Measurements from ENCODE around the gene MTERF4.

The MTERF4 gene

DNA sequence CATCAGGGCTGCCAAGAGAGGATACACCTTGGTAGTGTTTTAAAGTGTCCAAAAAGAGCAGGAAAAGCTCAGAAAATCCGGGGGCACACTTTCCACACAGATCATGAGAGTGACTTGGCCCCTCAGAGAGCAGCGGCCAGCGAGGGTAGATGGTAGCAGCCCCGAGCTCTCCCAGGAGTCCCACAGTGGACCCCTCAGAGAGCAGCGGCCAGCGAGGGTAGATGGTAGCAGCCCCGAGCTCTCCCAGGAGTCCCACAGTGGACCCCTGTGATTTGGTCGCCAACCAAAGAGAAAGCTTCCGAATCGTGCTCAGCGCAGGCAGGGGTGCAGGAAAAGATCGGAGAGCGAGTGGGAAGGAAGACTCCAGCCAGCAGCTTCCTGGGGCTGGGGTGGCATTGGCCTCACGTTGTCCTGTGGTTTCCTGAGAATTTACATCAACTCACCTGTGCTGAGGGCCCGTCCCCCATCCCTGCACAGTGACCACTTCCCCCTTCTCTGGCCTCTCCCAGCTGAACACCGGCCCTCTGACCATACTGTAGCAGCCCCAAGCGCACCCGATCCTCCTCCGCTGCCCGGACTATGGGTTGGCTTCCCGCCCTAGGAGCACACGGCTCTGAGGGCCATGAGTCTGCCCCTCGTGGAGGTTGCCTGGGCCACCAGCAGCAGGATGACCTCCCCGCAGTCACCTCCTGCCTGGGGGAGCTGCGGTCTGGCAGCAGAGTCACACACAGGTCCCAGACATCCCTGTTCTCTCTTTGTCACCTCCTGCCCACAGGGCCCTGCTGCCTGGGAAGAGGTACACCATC lies 33.7 kb downstream of the MTERF4 start:
- no peak for DNase-seq

DNA sequence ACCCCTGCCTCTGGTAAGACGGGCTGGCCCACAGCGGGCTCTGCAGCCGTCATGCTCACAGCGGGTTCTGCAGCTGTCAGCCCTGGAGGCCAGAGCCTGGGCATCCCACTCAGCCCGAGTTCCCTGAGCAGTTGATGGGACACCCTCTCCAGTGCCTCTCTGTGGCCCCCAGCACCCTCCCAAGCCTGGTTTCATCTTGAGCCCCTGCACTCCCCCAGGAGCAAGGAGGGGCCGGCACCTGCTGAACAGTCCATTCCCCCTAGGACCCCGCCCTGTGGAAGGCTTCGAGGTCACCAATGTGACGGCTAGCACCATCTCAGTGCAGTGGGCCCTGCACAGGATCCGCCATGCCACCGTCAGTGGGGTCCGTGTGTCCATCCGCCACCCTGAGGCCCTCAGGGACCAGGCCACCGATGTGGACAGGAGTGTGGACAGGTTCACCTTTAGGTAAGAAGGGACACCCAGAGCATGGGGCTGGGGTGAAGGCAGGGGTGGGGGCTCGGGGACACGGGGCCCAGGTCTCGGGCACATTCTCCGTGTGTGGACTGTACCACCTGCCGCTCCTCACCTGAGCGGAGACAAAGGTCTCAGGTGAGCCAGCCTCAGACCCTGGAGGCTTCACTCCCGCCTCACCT lies 34.5 kb downstream of the MTERF4 start:
- no peak for DNase-seq

DNA sequence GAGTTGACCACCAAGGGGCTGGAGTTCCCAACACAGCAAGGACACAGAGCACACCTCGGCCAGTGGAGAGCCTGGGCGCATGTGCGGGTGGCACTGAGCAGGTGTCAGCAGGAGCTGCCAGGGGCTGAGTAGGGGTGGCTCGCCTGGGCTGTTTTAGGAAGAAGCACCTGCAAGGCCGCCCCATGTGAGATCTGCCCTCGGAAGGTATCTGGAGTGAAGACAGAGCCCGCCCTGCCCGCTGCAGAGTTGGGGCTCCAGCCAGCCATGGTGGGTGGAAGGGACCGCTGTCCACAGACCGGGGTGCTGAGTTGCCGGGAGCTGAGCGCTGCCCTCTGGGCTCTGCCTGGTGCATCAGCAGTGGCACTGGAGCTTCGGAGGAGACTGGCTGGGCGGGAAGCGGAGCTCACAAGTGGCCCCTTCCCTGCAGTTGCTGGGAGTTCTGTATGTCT lies 35.2 kb downstream of the MTERF4 start:
- DNase-seq, result no peak

DNA sequence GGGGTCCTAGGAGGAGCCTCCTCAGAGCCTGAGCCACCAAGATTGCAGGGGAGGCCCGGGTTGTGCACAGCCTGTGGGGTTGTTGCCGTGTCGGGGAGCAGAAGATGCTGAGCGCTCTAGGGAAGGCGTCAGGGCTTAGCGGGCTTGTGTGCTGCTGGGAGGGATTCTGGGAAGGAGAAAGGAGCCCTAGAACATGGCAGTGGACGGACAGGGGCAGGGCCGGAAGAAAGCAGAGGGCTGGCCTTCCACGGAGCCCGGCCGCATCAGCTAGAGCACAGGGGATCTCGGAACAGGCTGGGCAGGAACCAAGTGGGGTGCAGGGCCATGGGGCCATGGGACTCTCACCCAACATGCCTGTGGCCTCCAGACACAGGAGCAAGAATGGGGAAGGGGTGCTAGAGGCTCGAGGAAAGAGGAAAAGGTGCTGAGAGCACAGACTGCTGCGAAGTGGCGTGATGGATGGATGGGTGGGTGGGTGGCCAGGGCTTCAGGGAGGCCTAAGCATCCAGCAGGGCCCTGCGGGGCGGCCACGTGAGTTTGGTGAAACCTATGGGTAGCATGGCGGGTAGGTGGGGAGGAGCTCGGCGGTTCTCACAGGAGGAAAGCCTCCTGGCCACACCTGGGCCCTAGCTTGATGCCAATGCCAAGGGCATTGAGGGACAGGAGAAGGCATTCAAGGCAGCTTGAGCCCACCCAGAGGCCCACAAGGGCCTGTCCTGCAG lies 35.8 kb downstream of the MTERF4 start:
- DNase-seq, result no peak

DNA sequence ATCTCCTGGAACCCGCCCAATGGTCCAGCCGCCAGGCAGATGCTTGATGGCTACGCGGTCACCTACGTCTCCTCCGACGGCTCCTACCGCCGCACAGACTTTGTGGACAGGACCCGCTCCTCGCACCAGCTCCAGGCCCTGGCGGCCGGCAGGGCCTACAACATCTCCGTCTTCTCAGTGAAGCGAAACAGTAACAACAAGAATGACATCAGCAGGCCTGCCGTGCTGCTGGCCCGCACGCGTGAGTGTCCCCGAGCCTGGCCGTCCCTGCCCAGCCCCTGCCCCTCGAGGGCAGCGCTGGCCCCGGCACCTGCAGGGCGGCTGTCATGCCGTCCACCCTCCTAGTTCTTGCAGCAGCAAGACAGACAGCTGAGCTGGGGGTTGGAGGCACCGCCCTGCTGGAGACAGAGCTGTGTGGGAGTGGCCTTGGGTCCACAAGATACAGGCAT lies 36.7 kb downstream of the MTERF4 start:
- DNase-seq, result no peak

DNA sequence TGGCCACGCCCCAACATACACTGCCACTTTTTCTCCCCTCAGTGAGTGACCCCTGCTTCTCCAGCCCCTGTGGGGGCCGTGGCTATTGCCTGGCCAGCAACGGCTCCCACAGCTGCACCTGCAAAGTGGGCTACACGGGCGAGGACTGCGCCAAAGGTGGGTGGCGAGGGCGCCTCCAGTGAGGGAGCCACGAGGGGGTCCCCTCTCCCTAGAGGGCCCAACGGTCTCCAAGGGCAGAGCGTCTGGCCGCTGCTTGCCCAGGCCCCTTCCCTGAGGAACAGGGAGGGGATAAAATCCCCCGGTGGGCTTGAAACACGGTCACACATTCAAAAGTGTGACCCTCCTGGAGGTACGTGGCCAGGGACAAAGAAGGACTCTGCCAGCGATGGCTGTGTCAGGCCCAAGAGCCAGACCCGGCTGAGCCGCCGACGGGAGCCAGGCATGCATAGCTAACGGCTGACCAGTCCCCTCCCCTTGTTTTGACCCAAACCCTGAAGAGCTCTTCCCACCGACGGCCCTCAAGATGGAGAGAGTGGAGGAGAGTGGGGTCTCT lies 37.2 kb downstream of the MTERF4 start:
- DNase-seq, result no peak

DNA sequence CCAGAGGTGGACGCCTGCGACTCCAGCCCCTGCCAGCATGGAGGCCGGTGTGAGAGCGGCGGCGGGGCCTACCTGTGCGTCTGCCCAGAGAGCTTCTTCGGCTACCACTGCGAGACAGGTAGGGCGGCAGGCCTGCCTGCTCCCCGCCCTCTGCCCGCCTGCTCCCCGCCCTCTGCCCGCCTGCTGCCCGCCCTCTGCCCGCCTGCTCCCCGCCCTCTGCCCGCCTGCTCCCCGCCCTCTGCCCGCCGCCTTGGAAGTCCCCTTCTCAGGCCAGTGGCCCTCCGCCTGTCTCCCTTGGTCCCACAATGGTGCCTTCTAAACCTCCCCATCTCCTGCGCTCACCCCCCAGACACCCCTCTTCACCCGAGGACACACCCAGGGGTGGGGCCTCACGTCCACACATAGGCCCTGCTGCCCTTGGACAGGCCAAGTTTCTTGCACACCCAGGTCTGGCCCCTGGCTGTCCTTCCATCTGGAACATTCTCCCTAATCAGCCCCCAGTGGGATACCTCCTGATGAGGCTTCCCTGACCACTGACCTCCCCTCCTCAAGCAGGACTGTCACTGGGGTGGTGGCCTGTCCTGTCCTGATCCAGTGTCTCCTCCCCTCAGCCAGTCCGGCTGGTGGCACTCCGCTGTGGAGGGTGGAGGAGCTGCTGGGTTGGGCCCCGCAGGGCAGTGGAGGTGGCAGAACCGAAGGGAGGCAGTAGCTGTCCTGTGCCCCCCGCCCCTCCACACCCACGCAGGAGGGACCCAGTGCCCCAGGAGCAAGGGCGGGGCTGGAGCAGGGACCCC lies 37.9 kb downstream of the MTERF4 start:
- no peak for DNase-seq

DNA sequence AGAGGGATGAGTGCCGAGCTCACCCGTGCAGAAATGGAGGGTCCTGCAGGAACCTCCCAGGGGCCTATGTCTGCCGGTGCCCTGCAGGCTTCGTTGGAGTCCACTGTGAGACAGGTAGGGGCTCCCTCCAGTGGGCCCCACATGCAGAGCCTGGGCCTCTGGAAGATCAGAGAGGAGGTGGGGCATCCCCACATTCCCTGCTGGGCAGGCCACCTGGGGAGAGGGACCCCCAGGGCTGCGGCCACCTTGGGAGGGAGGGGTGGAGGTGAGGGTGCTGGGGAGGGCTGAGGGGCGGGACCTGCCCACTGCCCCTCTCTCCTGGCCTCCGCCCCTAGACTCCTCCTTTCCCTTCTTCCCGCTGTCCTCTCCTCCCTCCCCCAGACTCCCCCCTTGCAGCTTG lies 38.5 kb downstream of the MTERF4 start:
- no peak for DNase-seq

DNA sequence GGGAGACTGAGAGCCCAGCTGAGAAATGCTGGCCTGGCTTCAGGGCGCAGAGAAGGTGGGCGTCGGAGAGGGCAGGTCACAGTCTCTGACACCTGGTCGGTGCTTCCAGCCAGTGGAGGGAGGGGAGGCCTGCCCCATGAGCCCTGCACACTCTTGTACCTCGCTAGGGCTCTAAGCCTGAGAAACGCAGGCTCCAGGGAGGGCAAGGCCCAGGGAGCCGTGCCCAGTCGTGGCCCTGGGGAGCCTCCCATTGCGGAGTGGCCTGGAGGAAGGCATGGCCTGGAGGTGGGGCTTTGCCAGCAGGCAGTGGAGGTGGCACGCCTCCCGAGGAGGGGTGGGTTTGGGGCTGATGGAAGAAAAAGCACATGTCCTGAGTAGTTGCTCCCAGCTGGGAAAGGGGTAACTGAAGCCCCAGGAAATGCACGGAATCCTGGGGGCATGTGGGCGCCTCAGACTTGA lies 39.0 kb downstream of the MTERF4 start:
- DNase-seq, result no peak

DNA sequence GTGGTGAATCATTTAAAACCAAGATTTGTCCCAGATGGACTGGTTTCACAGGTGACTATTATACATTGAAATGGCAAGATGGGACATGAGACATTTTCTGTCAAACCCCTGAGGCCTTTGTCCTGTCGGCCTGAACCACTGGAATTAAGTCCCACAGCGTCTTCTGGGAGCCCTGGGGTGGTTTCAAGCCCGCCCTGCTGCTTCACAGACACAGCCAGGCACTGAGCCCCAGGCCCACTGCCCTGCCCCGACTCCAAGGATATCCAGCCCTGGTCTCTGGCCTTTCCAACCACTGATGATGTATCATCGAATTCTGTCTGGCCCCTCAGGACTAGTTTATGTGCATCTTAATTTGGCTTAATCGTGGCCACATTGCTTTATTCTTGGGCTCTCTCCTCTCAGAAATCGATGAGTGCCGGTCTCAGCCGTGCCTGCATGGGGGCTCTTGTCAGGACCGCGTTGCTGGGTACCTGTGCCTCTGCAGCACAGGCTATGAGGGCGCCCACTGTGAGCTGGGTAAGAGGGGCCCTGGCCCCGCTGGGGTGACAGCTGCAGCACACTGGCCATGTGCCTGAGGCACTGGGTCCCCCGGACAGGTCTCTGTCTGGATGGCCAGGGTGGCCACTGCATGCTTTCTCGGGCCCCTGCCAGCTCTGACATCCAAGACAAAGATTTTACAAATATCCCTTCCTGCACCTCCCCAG lies 39.5 kb downstream of the MTERF4 start:
- no peak for DNase-seq

DNA sequence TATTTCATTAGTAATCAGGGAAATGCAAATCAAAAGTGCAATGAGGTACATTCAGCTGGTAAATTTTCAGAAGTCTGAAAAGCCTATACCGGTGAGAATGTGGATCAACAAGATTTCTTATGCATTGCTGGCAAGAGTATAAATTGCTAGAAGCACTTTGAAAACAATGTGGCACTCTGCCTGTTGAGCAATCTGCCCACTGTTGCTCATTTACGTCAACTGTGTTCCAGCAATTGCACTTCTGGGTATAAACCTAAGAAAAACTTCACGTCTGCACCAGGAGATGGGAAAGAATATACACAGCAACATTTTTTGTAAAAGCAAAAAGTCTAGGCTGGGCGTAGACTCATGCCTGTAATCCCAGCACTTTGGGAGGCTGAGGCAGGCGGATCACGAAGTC lies 40.8 kb downstream of the MTERF4 start:
- no peak for DNase-seq

DNA sequence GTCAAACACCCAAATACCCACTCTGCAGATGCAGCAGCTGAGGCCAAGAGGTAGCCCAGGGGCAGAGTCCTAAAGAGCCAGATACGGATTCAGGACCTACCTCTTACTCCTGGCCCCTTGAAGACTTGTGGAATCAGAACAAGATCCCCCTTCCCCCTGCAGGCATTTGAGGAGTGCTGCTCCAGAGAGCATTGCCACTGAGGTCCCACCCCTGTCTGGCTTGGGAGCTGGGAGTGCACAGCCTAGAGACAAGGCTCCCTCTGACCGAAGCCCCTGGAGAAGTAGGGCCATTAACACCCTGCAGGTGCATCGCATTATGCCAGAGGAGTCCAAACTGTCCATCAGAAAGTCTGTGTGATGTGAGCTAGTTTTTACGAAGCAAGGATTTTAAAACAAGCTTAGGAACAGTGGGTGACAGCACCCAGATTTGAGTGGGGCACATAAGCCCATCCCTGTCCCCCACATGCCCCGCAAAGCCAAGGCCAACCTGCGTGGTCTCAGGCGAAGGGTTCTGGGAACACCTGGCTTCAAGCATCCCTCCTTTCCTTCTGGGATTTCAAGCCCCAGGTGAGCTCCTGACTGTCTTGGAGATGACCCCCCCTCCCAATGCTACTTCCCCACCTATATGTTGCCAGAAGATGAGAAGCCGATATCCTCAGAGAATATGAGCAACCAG lies 48.4 kb downstream of the MTERF4 start:
- DNase-seq, result no peak

DNA sequence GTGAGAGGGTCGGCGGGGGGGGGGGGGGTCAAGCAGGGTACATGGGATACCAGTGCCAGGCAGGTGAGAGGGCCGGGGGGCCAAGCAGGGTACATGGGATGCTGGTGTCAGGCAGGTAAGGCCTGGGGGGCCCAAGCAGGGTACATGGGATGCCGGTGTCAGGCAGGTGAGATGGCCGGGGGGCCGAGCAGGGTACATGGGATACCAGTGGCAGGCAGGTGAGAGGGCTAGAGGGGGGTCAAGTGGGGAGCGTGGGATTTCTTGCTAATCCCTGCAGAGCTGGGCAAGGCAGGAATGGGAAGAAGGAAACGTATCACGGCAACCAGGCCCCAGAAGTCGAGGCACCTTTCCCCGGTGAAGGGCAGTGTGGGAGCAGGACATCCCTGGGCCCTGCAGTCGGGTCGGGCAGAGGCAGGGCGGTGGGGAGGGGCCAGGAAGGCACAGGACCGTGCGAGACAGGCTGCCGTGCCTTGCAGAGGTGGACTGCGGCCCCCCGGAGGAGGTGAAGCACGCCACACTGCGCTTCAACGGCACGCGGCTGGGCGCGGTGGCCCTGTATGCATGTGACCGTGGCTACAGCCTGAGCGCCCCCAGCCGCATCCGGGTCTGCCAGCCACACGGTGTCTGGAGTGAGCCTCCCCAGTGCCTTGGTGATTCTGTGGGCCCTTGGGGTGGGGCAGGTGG lies 49.3 kb downstream of the MTERF4 start:
- no peak for DNase-seq

DNA sequence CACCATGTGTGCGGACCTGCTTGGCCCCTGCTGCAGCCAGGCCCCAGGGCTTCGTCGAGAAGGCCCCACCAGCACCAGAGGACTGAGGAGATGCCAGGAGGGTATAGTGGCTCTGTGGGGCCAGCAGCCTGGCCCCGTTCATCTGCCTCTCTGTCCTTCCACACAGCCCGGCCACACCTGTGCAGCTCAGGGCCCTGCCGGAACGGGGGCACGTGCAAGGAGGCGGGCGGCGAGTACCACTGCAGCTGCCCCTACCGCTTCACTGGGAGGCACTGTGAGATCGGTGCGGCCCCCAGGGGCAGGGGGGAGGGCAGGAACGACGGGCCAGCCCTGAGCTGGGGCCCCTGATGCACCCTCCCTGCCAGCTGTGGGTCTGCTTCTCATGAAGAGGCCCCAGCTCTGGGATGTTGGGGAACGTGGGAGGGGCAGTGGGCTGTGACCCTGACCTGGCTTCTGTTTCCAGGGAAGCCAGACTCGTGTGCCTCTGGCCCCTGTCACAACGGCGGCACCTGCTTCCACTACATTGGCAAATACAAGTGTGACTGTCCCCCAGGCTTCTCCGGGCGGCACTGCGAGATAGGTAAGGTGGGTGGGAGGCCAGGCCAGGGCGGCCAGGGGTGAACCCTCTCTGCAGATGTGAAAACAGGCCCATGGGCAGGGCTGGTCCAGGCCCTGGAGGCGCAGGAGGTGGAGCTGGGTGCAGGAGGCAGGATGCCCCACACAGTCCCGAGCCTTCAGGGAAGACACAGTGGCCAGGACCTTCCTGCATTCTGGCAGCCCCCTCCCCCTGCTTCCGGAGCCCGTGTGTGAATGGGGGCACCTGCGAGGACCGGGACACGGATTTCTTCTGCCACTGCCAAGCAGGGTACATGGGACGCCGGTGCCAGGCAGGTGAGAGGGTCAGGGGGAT lies 50.3 kb downstream of the MTERF4 start:
- no peak for DNase-seq

DNA sequence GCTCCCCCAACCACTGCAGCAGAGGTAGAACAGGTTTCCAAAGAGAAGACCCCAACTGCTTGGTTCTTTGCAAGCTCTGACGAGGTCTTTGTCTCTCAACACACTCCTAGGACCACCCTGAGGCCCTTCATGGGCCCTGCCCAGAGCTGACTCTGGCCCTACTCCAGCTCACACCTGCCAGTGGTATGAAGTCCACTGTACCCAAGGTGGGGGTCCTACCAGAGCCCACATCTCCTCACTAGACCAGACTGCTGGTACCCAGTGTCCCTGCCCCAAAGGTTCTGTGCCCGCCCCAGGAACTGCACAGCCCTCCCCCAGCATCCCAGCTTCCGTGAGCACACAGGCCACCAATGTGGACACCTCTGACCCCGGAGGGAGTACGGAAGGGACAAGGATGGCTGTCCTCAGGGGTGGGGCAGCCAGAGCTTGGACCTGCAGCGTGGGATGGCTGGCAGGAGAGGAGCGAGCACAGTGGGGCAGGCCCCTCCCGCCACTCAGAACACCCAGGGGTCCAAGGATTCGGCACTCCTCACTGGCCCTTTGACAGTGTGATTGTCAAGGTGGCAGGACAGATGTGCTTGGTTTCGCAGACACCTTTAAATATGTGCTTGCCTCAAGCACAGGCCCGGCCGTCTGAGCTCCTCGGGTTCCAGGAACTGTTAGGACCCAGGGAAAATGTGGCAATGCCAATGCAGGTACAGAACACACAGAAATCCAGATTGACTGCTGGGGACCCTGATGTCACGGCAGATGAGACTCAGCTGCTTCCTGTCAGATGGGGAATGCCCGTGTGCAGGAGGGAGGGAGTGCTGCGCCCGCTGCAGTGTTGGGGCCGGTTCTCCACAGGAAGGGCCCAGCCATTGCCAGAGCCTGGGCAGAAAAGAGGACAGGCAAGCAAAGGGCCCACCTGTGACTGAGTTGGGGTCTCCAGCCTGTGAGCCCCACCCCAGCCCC lies 51.2 kb downstream of the MTERF4 start:
- no peak for DNase-seq

DNA sequence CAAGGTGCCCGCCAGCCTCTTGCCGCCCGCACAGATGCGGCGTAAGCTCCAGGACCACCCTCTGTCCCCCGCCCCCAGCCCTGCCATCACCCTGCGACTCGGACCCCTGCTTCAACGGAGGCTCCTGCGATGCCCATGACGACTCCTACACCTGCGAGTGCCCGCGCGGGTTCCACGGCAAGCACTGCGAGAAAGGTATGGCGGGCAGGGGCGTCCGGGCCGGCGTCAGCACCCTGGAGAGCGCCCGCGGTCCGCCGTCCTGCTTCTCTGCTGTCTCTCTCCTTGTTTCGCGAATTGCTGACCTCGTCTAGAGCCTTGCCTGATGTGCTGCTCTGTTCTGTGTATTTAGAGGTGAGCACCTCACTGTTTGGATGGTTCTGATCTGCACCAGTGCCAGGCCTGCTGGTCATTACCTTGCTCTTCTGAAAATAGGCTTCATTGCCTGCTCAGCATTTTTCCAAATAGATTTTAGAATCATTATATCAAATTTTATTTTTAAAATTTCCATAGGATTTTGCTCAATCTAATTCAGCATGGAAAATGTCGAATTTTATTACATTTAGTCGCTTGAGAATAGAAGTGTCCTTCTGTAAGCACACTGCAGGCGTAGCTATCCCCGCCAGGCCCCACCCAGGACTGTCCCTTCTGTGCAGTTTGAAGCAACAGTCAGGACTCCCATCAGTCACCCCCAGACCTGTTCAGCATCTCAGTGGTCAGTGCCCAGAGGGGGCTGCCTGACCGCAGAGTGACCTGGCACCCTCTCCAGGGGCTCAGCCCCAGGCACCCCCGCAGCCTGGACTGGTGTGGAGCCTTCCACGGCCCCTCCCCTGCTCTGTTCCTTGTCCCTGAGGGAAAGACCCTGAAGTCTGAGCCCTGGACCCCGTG lies 52.1 kb downstream of the MTERF4 start:
- no peak for DNase-seq

DNA sequence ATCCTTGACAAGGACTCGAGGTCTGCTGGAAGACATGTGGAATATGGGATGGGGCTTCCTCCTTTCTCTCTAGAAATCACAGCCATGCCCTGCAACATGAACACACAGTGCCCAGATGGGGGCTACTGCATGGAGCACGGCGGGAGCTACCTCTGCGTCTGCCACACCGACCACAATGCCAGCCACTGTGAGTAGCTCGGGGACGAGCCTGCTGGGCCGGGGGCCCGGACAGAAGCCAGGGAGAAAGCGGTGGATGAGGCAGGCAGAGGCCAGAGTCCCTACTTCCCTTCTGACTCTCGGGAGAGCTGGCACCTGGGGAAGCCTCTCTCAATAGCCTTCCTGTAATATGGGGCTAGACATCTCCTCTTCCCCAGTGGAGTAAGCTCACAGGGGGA lies 53.1 kb downstream of the MTERF4 start:
- DNase-seq, result no peak
